Mesenchymal stem cell (in vitro differentiated cells and primary cell): Measurements from ENCODE around the gene GTPBP2.

Experiments
- DNase-seq: peaks from one replicate; pipeline ENCODE4 v3.0.0-alpha.2; 2013
- H2AFZ ChIP-seq: one replicate; pipeline ENCODE4 v1.6.1; 2013; ENCODE audit warnings: low read depth, mild to moderate bottlenecking, control low read depth, inconsistent platforms, low read length, moderate library complexity
- H2AK5ac ChIP-seq: 2 replicates; pipeline ENCODE4 v1.6.1; 2013; ENCODE audit warnings: low read length, moderate library complexity, mild to moderate bottlenecking, inconsistent platforms; ENCODE audit not compliant: severe bottlenecking
- H2BK120ac ChIP-seq: one replicate; pipeline ENCODE4 v1.6.1; 2013; ENCODE audit warnings: low read depth, mild to moderate bottlenecking, inconsistent platforms, low read length, moderate library complexity
- H2BK12ac ChIP-seq, 2 experiments: one replicate each; pipeline ENCODE4 v1.6.1; 2013; ENCODE audit warnings: inconsistent platforms in 2 of 2, low read length in 2 of 2, mild to moderate bottlenecking in 2 of 2, moderate library complexity in 2 of 2, control low read depth in 1 of 2
- H2BK15ac ChIP-seq: one replicate; pipeline ENCODE4 v1.6.1; 2013; ENCODE audit warnings: mild to moderate bottlenecking, low read depth, inconsistent platforms; ENCODE audit not compliant: poor library complexity, severe bottlenecking
- H2BK5ac ChIP-seq: 2 replicates; pipeline ENCODE4 v1.6.1; 2013; ENCODE audit warnings: low read depth, mild to moderate bottlenecking, low read length, control low read depth, inconsistent platforms; ENCODE audit not compliant: poor library complexity, severe bottlenecking
- H3K14ac ChIP-seq, 2 experiments: one replicate each; pipeline ENCODE4 v1.6.1; 2013; ENCODE audit warnings: inconsistent platforms in 2 of 2, low read length in 2 of 2, control low read depth in 1 of 2, mild to moderate bottlenecking in 1 of 2, moderate library complexity in 1 of 2
- H3K18ac ChIP-seq, 2 experiments: one replicate each; pipeline ENCODE4 v1.6.1; 2013; ENCODE audit warnings: inconsistent platforms in 2 of 2, low read length in 2 of 2, control low read depth in 1 of 2, low read depth in 1 of 2, mild to moderate bottlenecking in 1 of 2
- H3K23ac ChIP-seq, 2 experiments: one replicate each; pipeline ENCODE4 v1.6.1; 2013; ENCODE audit warnings: inconsistent platforms in 2 of 2, low read length in 2 of 2, mild to moderate bottlenecking in 2 of 2, moderate library complexity in 2 of 2, control low read depth in 1 of 2
- H3K27ac ChIP-seq: 2 replicates; pipeline ENCODE4 v1.5.1; 2013; ENCODE audit warnings: mild to moderate bottlenecking, moderate library complexity, low read length, control low read depth, inconsistent platforms; ENCODE audit not compliant: poor library complexity, severe bottlenecking
- H3K27me3 ChIP-seq, 2 experiments: 2 replicates each; pipeline versions ENCODE4 v1.6.1 to v1.7.0; 2013; ENCODE audit warnings: low read length in 2 of 2, mild to moderate bottlenecking in 2 of 2, moderate library complexity in 2 of 2, control low read depth in 1 of 2, inconsistent platforms in 1 of 2; ENCODE audit not compliant: control insufficient read depth in 1 of 2, insufficient read depth in 1 of 2
- H3K36me3 ChIP-seq, 2 experiments: 2 replicates each; pipeline versions ENCODE4 v1.6.1 to v1.7.0; 2013; ENCODE audit warnings: low read length in 2 of 2, control low read depth in 1 of 2, inconsistent platforms in 1 of 2, low read depth in 1 of 2, mild to moderate bottlenecking in 1 of 2; ENCODE audit not compliant: insufficient read depth in 2 of 2, control insufficient read depth in 1 of 2
- H3K4ac ChIP-seq, 2 experiments: one replicate each; pipeline ENCODE4 v1.6.1; 2013; ENCODE audit warnings: inconsistent platforms in 2 of 2, low read length in 2 of 2, mild to moderate bottlenecking in 2 of 2, moderate library complexity in 2 of 2, control low read depth in 1 of 2, low read depth in 1 of 2
- H3K4me1 ChIP-seq: 2 replicates; pipeline ENCODE4 v1.6.1; 2013; ENCODE audit warnings: low read depth, low read length, control low read depth; ENCODE audit not compliant: control insufficient read depth, insufficient read depth
- H3K4me2 ChIP-seq: 2 replicates; pipeline ENCODE4 v1.6.1; 2013; ENCODE audit warnings: low read length, mild to moderate bottlenecking, inconsistent platforms; ENCODE audit not compliant: poor library complexity, severe bottlenecking
- H3K4me3 ChIP-seq, 2 experiments: 2 replicates each; pipeline versions ENCODE4 v1.5.1 to v1.7.0; 2013; ENCODE audit warnings: low read length in 2 of 2, mild to moderate bottlenecking in 2 of 2, control low read depth in 1 of 2, low read depth in 1 of 2; ENCODE audit not compliant: insufficient read depth in 1 of 2
- H3K79me1 ChIP-seq: replicated peaks from 2 replicates; pipeline ENCODE4 v1.6.1; 2013; ENCODE audit warnings: mild to moderate bottlenecking, control low read depth, low read length, inconsistent platforms; ENCODE audit not compliant: poor library complexity, severe bottlenecking
- H3K9ac ChIP-seq: 2 replicates; pipeline ENCODE4 v1.7.0; 2013; ENCODE audit warnings: mild to moderate bottlenecking, low read length, moderate library complexity
- H3K9me3 ChIP-seq: 2 replicates; pipeline ENCODE4 v1.7.0; 2013; ENCODE audit warnings: mild to moderate bottlenecking, low read length; ENCODE audit not compliant: control insufficient read depth
- H4K8ac ChIP-seq: one replicate; pipeline ENCODE4 v1.6.1; 2013; ENCODE audit warnings: inconsistent platforms, mild to moderate bottlenecking, low read length, moderate library complexity
- H4K91ac ChIP-seq: one replicate; pipeline ENCODE4 v1.6.1; 2013; ENCODE audit warnings: mild to moderate bottlenecking, low read length, inconsistent platforms
- WGBS: methylation state at CpG from one replicate; pipeline ENCODE4 v1.1.7; 2013; ENCODE audit warnings: mixed read lengths; 5-methylcytosine and 5-hydroxymethylcytosine counted together

Gene GTPBP2

GRCh38 chr6:43570876-43571441, 58.1 kb downstream of the GTPBP2 start:
- H3K36me3 ChIP-seq, result peaks cover 34 to 67% of the 10 kb centered on the region in 2 experiments
- H3K4me3 ChIP-seq, result no peak overlapping the region
- H3K14ac ChIP-seq, result no peak overlapping the region
- H2BK120ac ChIP-seq, result no peak overlapping the region
- no peak overlapping the region for H3K23ac ChIP-seq
- H4K8ac ChIP-seq, result no peak overlapping the region
- no peak overlapping the region for H3K4ac ChIP-seq
- H3K4me2 ChIP-seq, result no peak overlapping the region
- no peak overlapping the region for H2AK5ac ChIP-seq
- H2BK15ac ChIP-seq, result no peak overlapping the region
- peaks cover 24% of the 10 kb centered on the region for H3K79me1 ChIP-seq
- no peak overlapping the region for H2BK12ac ChIP-seq
- no peaks in the 10 kb centered on the region for H3K27me3 ChIP-seq
- peaks cover 2% of the 10 kb centered on the region for H3K4me1 ChIP-seq
- H4K91ac ChIP-seq, result no peak overlapping the region
- H3K18ac ChIP-seq, result no peak overlapping the region
- peak overlapping the region; percentile 81 for H3K27ac ChIP-seq
- H3K9ac ChIP-seq, result no peak overlapping the region
- H3K9me3 ChIP-seq, result no peaks in the 10 kb centered on the region
- 86% methylated on average over 4 of the region's 5 CpGs for WGBS
- peak; percentile 55 for DNase-seq
- H2BK5ac ChIP-seq, result no peak overlapping the region
- H2AFZ ChIP-seq, result no peak overlapping the region
